ENCODE data around the gene C16orf90.

C16orf90 gene

GRCh38 chr16:3536851-3537250, 41.6 kb upstream of the C16orf90 start:
- TF ChIP-seq ZBTB1 (tag by site-specific recombination; IDR thresholded peaks at IDR 0.05): no peak
- no peak for TF ChIP-seq ZNF501 (tag by site-specific recombination; IDR thresholded peaks at IDR 0.05)
- TF ChIP-seq ZEB2 (tag by site-specific recombination; IDR thresholded peaks at IDR 0.05): no peak
- TF ChIP-seq ZNF658 (tag by site-specific recombination; IDR thresholded peaks at IDR 0.05): no peak
- TF ChIP-seq ZNF311 (tag by site-specific recombination; IDR thresholded peaks at IDR 0.05; ENCODE audit: borderline replicate concordance): no peak
- no peak for TF ChIP-seq ZSCAN4 (tag by site-specific recombination; IDR thresholded peaks at IDR 0.05)
- no peak for TF ChIP-seq ZNF530 (tag by site-specific recombination; IDR thresholded peaks at IDR 0.05; ENCODE audit: low read depth)
- no peak for TF ChIP-seq KLF8 (tag by site-specific recombination; IDR thresholded peaks at IDR 0.05)
- POLR2A ChIA-PET: interaction anchor here (0.6 kb wide), 1 partner anchor 512 kb away, joined by 6 read pairs; no protein-coding TSS in a partner anchor
- Histone ChIP-seq H3K9me3 (ENCODE audit: control insufficient read depth, insufficient read depth, low read depth, low read length) (no peaks in the 10 kb centered on the region), H3K36me3 (ENCODE audit: control insufficient read depth in 2 of 2, insufficient read depth in 1 of 2, low read length in 2 of 2) (peaks cover under 1 to 67% of the 10 kb centered on the region in 2 experiments; a peak in 2 of 3 replicates), H3K4me3 (ENCODE audit: low read depth, low read length) (no peak overlapping the region), H3K4me1 (ENCODE audit: control insufficient read depth, insufficient read depth, low read length) (no peaks in the 10 kb centered on the region), H3K27ac (ENCODE audit: extremely low read depth, low read depth, low read length) (no peak overlapping the region)
- CTCF ChIA-PET: interaction anchor here (0.6 to 1.0 kb wide), 2 partner anchors 11 to 565 kb away, joined by 3 to 4 read pairs; no protein-coding TSS in a partner anchor

GRCh38 chr16:3536271-3536731, 41.0 kb upstream of the C16orf90 start:
- POLR2A ChIA-PET: no interaction called here
- TF ChIP-seq ZNF433 (tag by site-specific recombination; IDR thresholded peaks at IDR 0.05; ENCODE audit: low read depth): no peak
- TF ChIP-seq ZNF341 (tag by site-specific recombination; IDR thresholded peaks at IDR 0.05; ENCODE audit: low read depth): no peak
- TF ChIP-seq ZNF404 (tag by site-specific recombination; IDR thresholded peaks at IDR 0.05): no peak
- TF ChIP-seq ZNF10 (tag by site-specific recombination; IDR thresholded peaks at IDR 0.05): no peak
- TF ChIP-seq ZBTB21 (tag by site-specific recombination; IDR thresholded peaks at IDR 0.05): no peak
- TF ChIP-seq ZNF155 (tag by site-specific recombination; IDR thresholded peaks at IDR 0.05): no peak
- no peak for TF ChIP-seq ZNF623 (tag by site-specific recombination; IDR thresholded peaks at IDR 0.05)
- no peak for TF ChIP-seq ZNF670 (tag by site-specific recombination; IDR thresholded peaks at IDR 0.05; ENCODE audit: low read depth)
- TF ChIP-seq SP2 (tag by site-specific recombination; IDR thresholded peaks at IDR 0.05): no peak
- TF ChIP-seq INSM2 (tag by site-specific recombination; IDR thresholded peaks at IDR 0.05): no peak
- TF ChIP-seq ZBTB8A (tag by site-specific recombination; IDR thresholded peaks at IDR 0.05): no peak
- TF ChIP-seq ZNF580 (tag by site-specific recombination; IDR thresholded peaks at IDR 0.05): no peak
- no peak for TF ChIP-seq ZNF423 (tag by site-specific recombination; IDR thresholded peaks at IDR 0.05)
- no peak for TF ChIP-seq ZNF292 (tag by site-specific recombination; IDR thresholded peaks at IDR 0.05; ENCODE audit: borderline replicate concordance, low read depth)
- no peak for TF ChIP-seq TCF7L2 (IDR thresholded peaks at IDR 0.05; ENCODE audit: borderline replicate concordance, low read depth, low read length)
- no peak for TF ChIP-seq WT1 (tag by site-specific recombination; IDR thresholded peaks at IDR 0.05)
- no peak for TF ChIP-seq REST (tag by site-specific recombination; IDR thresholded peaks at IDR 0.05)
- TF ChIP-seq ZBTB49 (tag by site-specific recombination; IDR thresholded peaks at IDR 0.05; ENCODE audit: low read depth): no peak
- TF ChIP-seq ZNF239 (tag by site-specific recombination; IDR thresholded peaks at IDR 0.05): no peak
- peaks cover 4 to 71% of the 10 kb centered on the region in 2 experiments; a peak in 2 of 3 replicates for H3K36me3 ChIP-seq (ENCODE audit: control insufficient read depth in 2 of 2, insufficient read depth in 1 of 2, low read length in 2 of 2)
- CTCF ChIA-PET: interaction anchor here (0.6 to 1.0 kb wide), 2 partner anchors 10 to 566 kb away, joined by 3 to 4 read pairs; no protein-coding TSS in a partner anchor
- H3K27ac ChIP-seq (ENCODE audit: extremely low read depth, low read depth, low read length): no peak overlapping the region
- no peak overlapping the region for H3K4me3 ChIP-seq (ENCODE audit: low read depth, low read length)
- H3K4me1 ChIP-seq (ENCODE audit: control insufficient read depth, insufficient read depth, low read length): no peaks in the 10 kb centered on the region
- H3K9me3 ChIP-seq (ENCODE audit: control insufficient read depth, insufficient read depth, low read depth, low read length): no peaks in the 10 kb centered on the region

Data from HEK293 (cell line).